Hepatocyte (in vitro differentiated cells): Measurements from ENCODE around the gene CSTPP1. TPM values are rescaled to one million over a fixed set of nuclear protein-coding genes. Genes with fewer than 3 reads are reported as not detected.
"Not testable (repeated sequence)": the region's sequence is repeated elsewhere in the genome, so short reads cannot be mapped to it uniquely, and the experiment has no call there.

Experiments
- DNase-seq: peaks from one replicate; pipeline ENCODE4 v3.0.0-alpha.2; 2016; ENCODE audit warnings: low spot score
- H2AFZ ChIP-seq: fragments of 200-600 bp; sonication (generic); 2 replicates; pipeline ENCODE4 v1.6.0; 2016; ENCODE audit warnings: antibody characterized with exemption, mild to moderate bottlenecking
- H3K27ac ChIP-seq: fragments of 200-600 bp; sonication (generic); 2 replicates; pipeline ENCODE4 v1.5.1; 2016; ENCODE audit warnings: mild to moderate bottlenecking
- H3K27me3 ChIP-seq: fragments of 200-600 bp; sonication (generic); 2 replicates; pipeline ENCODE4 v1.6.1; 2016
- H3K36me3 ChIP-seq: fragments of 200-600 bp; sonication (generic); replicated peaks from 2 replicates; pipeline ENCODE4 v1.5.1; 2016; ENCODE audit warnings: low read depth; ENCODE audit not compliant: insufficient read depth
- H3K4me1 ChIP-seq: fragments of 200-600 bp; sonication (generic); 2 replicates; pipeline ENCODE4 v1.5.1; 2016; ENCODE audit warnings: mild to moderate bottlenecking, moderate library complexity; ENCODE audit not compliant: insufficient read depth
- H3K4me2 ChIP-seq: fragments of 200-600 bp; sonication (generic); 2 replicates; pipeline ENCODE4 v1.6.0; 2016
- H3K4me3 ChIP-seq: fragments of 200-600 bp; sonication (generic); 2 replicates; pipeline ENCODE4 v1.5.1; 2016; ENCODE audit warnings: mild to moderate bottlenecking
- H3K79me2 ChIP-seq: fragments of 200-600 bp; sonication (generic); 2 replicates; pipeline ENCODE4 v1.6.0; 2017; ENCODE audit warnings: mild to moderate bottlenecking
- H3K9me2 ChIP-seq: fragments of 200-600 bp; sonication (generic); replicated peaks from 2 replicates; pipeline ENCODE4 v1.6.0; 2017; ENCODE audit warnings: mild to moderate bottlenecking; ENCODE audit not compliant: insufficient read depth
- H3K9me3 ChIP-seq: fragments of 200-600 bp; sonication (generic); 2 replicates; pipeline ENCODE4 v1.5.1; 2016; ENCODE audit warnings: low read depth, mild to moderate bottlenecking
- H4K20me1 ChIP-seq: fragments of 200-600 bp; sonication (generic); 2 replicates; pipeline ENCODE4 v1.6.0; 2016; ENCODE audit warnings: mild to moderate bottlenecking; ENCODE audit not compliant: insufficient read depth, poor library complexity, severe bottlenecking
- CTCF ChIP-seq: fragments of 200-600 bp; sonication (generic); IDR thresholded peaks from 2 replicates; pipeline ENCODE4 v1.5.1; 2016; ENCODE audit warnings: antibody characterized with exemption, mild to moderate bottlenecking; ENCODE audit not compliant: poor library complexity
- EZH2 ChIP-seq: fragments of 200-600 bp; sonication (generic); IDR thresholded peaks from 2 replicates; pipeline ENCODE4 v1.6.1; 2016; ENCODE audit warnings: antibody characterized with exemption, mild to moderate bottlenecking, borderline replicate concordance
- EZH2phosphoT487 ChIP-seq: fragments of 200-600 bp; sonication (generic); IDR thresholded peaks from one replicate; pipeline ENCODE4 v1.6.1; 2018; ENCODE audit warnings: antibody characterized with exemption, mild to moderate bottlenecking, low read depth, moderate library complexity; ENCODE audit not compliant: unreplicated experiment, severe bottlenecking
- WGBS: methylation state at CpG from one replicate; pipeline ENCODE4 v1.1.6; 2016; ENCODE audit warnings: low lambda C conversion rate; ENCODE audit errors: missing lambda C conversion rate; 5-methylcytosine and 5-hydroxymethylcytosine counted together
- polyA plus RNA-seq: library from polyadenylated mRNA; unstranded; fragments of >200 nt; fragmentation: Nextera tagmentation; extraction: Ambion mirVana; gene quantifications from 2 replicates; pipeline ENCODE4 v1.2.1, GENCODE V29; 2016
- total RNA-seq: library from RNA; depleted of rRNA; stranded (reverse); fragments of >200 nt; gene quantifications from 2 replicates; pipeline ENCODE4 v1.2.3, GENCODE V29; 2014

CSTPP1 gene
- total and polyA plus RNA-seq, 2 experiments from 2014 or later, result 23.0 to 44.3 TPM

GRCh38 chr11:47109727-47110246, 173.2 kb downstream of the CSTPP1 start:
- Histone ChIP-seq H3K4me2 (no peak overlapping the region), H3K4me1 (peaks cover 3% of the 10 kb centered on the region), H3K9me2 (no peaks in the 10 kb centered on the region), H3K27ac (no peak overlapping the region), H2AFZ (no peak overlapping the region), H3K9me3 (no peaks in the 10 kb centered on the region), H3K79me2 (no peaks in the 10 kb centered on the region), H3K4me3 (no peak overlapping the region), H3K36me3 (no peaks in the 10 kb centered on the region), H4K20me1 (no peaks in the 10 kb centered on the region), H3K27me3 (no peaks in the 10 kb centered on the region)
- WGBS, result 80% methylated on average over 3 of the region's 3 CpGs
- TF ChIP-seq EZH2, result no peak
- TF ChIP-seq CTCF, result no peak
- TF ChIP-seq EZH2phosphoT487, result no peak
- no peak for DNase-seq

- H3K79me2 ChIP-seq, result no peaks in the 10 kb centered on the region
- no peaks in the 10 kb centered on the region for H3K36me3 ChIP-seq
- peaks cover 3% of the 10 kb centered on the region for H3K4me1 ChIP-seq
- no peak for TF ChIP-seq EZH2
- H3K27me3 ChIP-seq, result no peaks in the 10 kb centered on the region
- no peaks in the 10 kb centered on the region for H4K20me1 ChIP-seq
- H3K9me2 ChIP-seq, result no peaks in the 10 kb centered on the region
- no peak for DNase-seq
- 91% methylated on average over 8 of the region's 8 CpGs for WGBS
- H3K4me2 ChIP-seq, result no peak overlapping the region
- H3K27ac ChIP-seq, result no peak overlapping the region
- H3K9me3 ChIP-seq, result no peaks in the 10 kb centered on the region
- H3K4me3 ChIP-seq, result no peak overlapping the region
- H2AFZ ChIP-seq, result no peak overlapping the region
Measured at GRCh38 chr11:47111318-47111804, 174.8 kb downstream of the CSTPP1 start.

GRCh38 chr11:47112941-47113340, 176.4 kb downstream of the CSTPP1 start:
- not testable (repeated sequence) for H3K36me3 ChIP-seq, H4K20me1 ChIP-seq, H3K4me2 ChIP-seq, H3K27ac ChIP-seq, H3K4me1 ChIP-seq, H3K9me2 ChIP-seq, H2AFZ ChIP-seq, H3K4me3 ChIP-seq, DNase-seq, H3K79me2 ChIP-seq, H3K27me3 ChIP-seq, H3K9me3 ChIP-seq
- 100% methylated on average over 4 of the region's 4 CpGs for WGBS

- WGBS, result 86% methylated on average over 20 of the region's 20 CpGs
- H3K4me2 ChIP-seq, result not testable (repeated sequence)
- DNase-seq, result peak; percentile 51
Measured at GRCh38 chr11:47118958-47119688, 182.6 kb downstream of the CSTPP1 start.

GRCh38 chr11:47121056-47121455, 184.5 kb downstream of the CSTPP1 start:
- no peak for DNase-seq
- WGBS, result 83% methylated on average over 2 of the region's 2 CpGs
- no peak overlapping the region for H3K27ac ChIP-seq

More at GRCh38 chr11:47118958-47119688, 182.6 kb downstream of the CSTPP1 start:
- not testable (repeated sequence) for H3K4me3 ChIP-seq, H3K9me2 ChIP-seq, H3K79me2 ChIP-seq, H3K27ac ChIP-seq, H4K20me1 ChIP-seq, H3K9me3 ChIP-seq, H3K27me3 ChIP-seq, H3K4me1 ChIP-seq, H2AFZ ChIP-seq, H3K36me3 ChIP-seq

More at GRCh38 chr11:47121056-47121455, 184.5 kb downstream of the CSTPP1 start:
- Histone ChIP-seq H3K79me2 (no peaks in the 10 kb centered on the region), H3K9me2 (no peaks in the 10 kb centered on the region), H4K20me1 (no peaks in the 10 kb centered on the region), H2AFZ (no peak overlapping the region), H3K4me1 (no peaks in the 10 kb centered on the region), H3K4me2 (no peak overlapping the region), H3K9me3 (no peaks in the 10 kb centered on the region), H3K4me3 (no peak overlapping the region), H3K36me3 (no peaks in the 10 kb centered on the region), H3K27me3 (no peaks in the 10 kb centered on the region)
- no peak for TF ChIP-seq EZH2phosphoT487
- no peak for TF ChIP-seq CTCF
- no peak for TF ChIP-seq EZH2
